Urinary bladder (tissue), 4 donors: ENCODE measurements around the gene LEMD2. TPM values are rescaled to one million over a fixed set of nuclear protein-coding genes. Genes with fewer than 3 reads are reported as not detected.
A peak's percentile ranks its signal among the peaks of the same experiment; 100 is the strongest.

Source experiments
- DNase-seq: peaks from one replicate; pipeline ENCODE4 v3.0.0-alpha.2; 2015; ENCODE audit errors: extremely low spot score
- H3K27ac ChIP-seq: one replicate; pipeline ENCODE4 v1.5.1; 2013; ENCODE audit warnings: low read depth, mild to moderate bottlenecking, moderate library complexity
- H3K36me3 ChIP-seq: one replicate; pipeline ENCODE4 v1.6.1; 2013; ENCODE audit warnings: mild to moderate bottlenecking, moderate library complexity; ENCODE audit not compliant: insufficient read depth
- H3K4me1 ChIP-seq: one replicate; pipeline ENCODE4 v1.6.1; 2013; ENCODE audit warnings: mild to moderate bottlenecking, moderate library complexity; ENCODE audit not compliant: insufficient read depth
- H3K4me3 ChIP-seq: one replicate; pipeline ENCODE4 v1.5.1; 2013; ENCODE audit warnings: low read depth, low read length
- WGBS: extraction: QIAGEN DNeasy Blood & Tissue Kit; methylation state at CpG from one replicate; pipeline ENCODE4 v1.1.7; 2013; 5-methylcytosine and 5-hydroxymethylcytosine counted together
- polyA plus RNA-seq: library from polyadenylated mRNA; stranded (reverse); fragments of 200-250 nt; gene quantifications from one replicate; pipeline ENCODE4 v1.2.3, GENCODE V29; 2013
- total RNA-seq: library from RNA; depleted of rRNA; stranded (reverse); fragments of >200 nt; gene quantifications from one replicate; pipeline ENCODE4 v1.2.3, GENCODE V29; 2014
- donor health status: healthy with polysubstance abuse.
- donor health status: healthy.

The LEMD2 gene
- total and polyA plus RNA-seq, 2 donors, result 33.6 to 41.7 TPM

GRCh38 chr6:33797626-33798342, 8.9 kb upstream of the LEMD2 start:
- no peak overlapping the region for H3K4me3 ChIP-seq
- no peaks in the 10 kb centered on the region for H3K4me1 ChIP-seq

GRCh38 chr6:33794910-33795623, 6.1 kb upstream of the LEMD2 start:
- no peak for DNase-seq
- Histone ChIP-seq H3K36me3 (no peaks in the 10 kb centered on the region), H3K4me3 (no peak overlapping the region), H3K27ac (no peak overlapping the region), H3K4me1 (no peaks in the 10 kb centered on the region)
- WGBS, result 36% methylated on average over 14 of the region's 14 CpGs

More at GRCh38 chr6:33797626-33798342, 8.9 kb upstream of the LEMD2 start:
- WGBS, result 73% methylated on average over 10 of the region's 10 CpGs
- H3K27ac ChIP-seq, result no peak overlapping the region
- H3K36me3 ChIP-seq, result no peaks in the 10 kb centered on the region
- DNase-seq, result no peak

- Histone ChIP-seq H3K4me1 (no peaks in the 10 kb centered on the region), H3K27ac (no peak overlapping the region), H3K4me3 (no peak overlapping the region), H3K36me3 (no peaks in the 10 kb centered on the region)
- WGBS, result 53% methylated on average over 10 of the region's 10 CpGs
- DNase-seq, result no peak
Observed at GRCh38 chr6:33792981-33793380, 4.1 kb upstream of the LEMD2 start.

GRCh38 chr6:33791620-33792019, 2.7 kb upstream of the LEMD2 start:
- no peak overlapping the region for H3K27ac ChIP-seq
- 46% methylated on average over 7 of the region's 7 CpGs for WGBS
- no peaks in the 10 kb centered on the region for H3K4me1 ChIP-seq
- no peak for DNase-seq
- H3K4me3 ChIP-seq, result no peak overlapping the region
- no peaks in the 10 kb centered on the region for H3K36me3 ChIP-seq

- no peak for DNase-seq
- WGBS, result 92% methylated on average over 5 of the region's 5 CpGs
- Histone ChIP-seq H3K4me1 (no peaks in the 10 kb centered on the region), H3K4me3 (no peak overlapping the region), H3K36me3 (no peaks in the 10 kb centered on the region), H3K27ac (no peak overlapping the region)
Observed at GRCh38 chr6:33790910-33791309, 2.0 kb upstream of the LEMD2 start.

GRCh38 chr6:33790379-33790778, 1.4 kb upstream of the LEMD2 start:
- no peaks in the 10 kb centered on the region for H3K36me3 ChIP-seq
- H3K4me3 ChIP-seq, result no peak overlapping the region
- no peak for DNase-seq
- H3K4me1 ChIP-seq, result no peaks in the 10 kb centered on the region
- WGBS, result 82% methylated on average over 2 of the region's 2 CpGs
- H3K27ac ChIP-seq, result no peak overlapping the region

GRCh38 chr6:33789550-33789895, 593 bp upstream of the LEMD2 start:
- no peak for DNase-seq
- 90% methylated on average over 11 of the region's 11 CpGs for WGBS
- H3K4me3 ChIP-seq, result no peak overlapping the region
- no peaks in the 10 kb centered on the region for H3K4me1 ChIP-seq
- H3K36me3 ChIP-seq, result no peaks in the 10 kb centered on the region
- H3K27ac ChIP-seq, result no peak overlapping the region

GRCh38 chr6:33787954-33788693, 806 bp downstream of the LEMD2 start:
- Histone ChIP-seq H3K4me1 (no peaks in the 10 kb centered on the region), H3K4me3 (peak overlapping the region; percentile 95), H3K36me3 (no peaks in the 10 kb centered on the region), H3K27ac (peak overlapping the region; percentile 98)
- no peak for DNase-seq
- WGBS, result under 1% methylated on average over 53 of the region's 53 CpGs

- DNase-seq, result no peak
- H3K4me1 ChIP-seq, result no peaks in the 10 kb centered on the region
- WGBS, result 46% methylated on average over 7 of the region's 7 CpGs
Observed at GRCh38 chr6:33787346-33787953, 1.5 kb downstream of the LEMD2 start.

GRCh38 chr6:33786736-33787135, 2.2 kb downstream of the LEMD2 start:
- H3K27ac ChIP-seq, result no peak overlapping the region
- no peak for DNase-seq
- H3K36me3 ChIP-seq, result no peaks in the 10 kb centered on the region
- no peaks in the 10 kb centered on the region for H3K4me1 ChIP-seq
- 43% methylated on average over 3 of the region's 3 CpGs for WGBS
- no peak overlapping the region for H3K4me3 ChIP-seq

More at GRCh38 chr6:33787346-33787953, 1.5 kb downstream of the LEMD2 start:
- Histone ChIP-seq H3K36me3 (no peaks in the 10 kb centered on the region), H3K27ac (peak overlapping the region; percentile 98), H3K4me3 (peak overlapping the region; percentile 95)

- Histone ChIP-seq H3K27ac (no peak overlapping the region), H3K36me3 (peaks cover under 1% of the 10 kb centered on the region), H3K4me3 (no peak overlapping the region), H3K4me1 (no peaks in the 10 kb centered on the region)
- WGBS, result 56% methylated on average over 3 of the region's 3 CpGs
- DNase-seq, result no peak
Observed at GRCh38 chr6:33785778-33786177, 3.2 kb downstream of the LEMD2 start.

GRCh38 chr6:33784787-33785186, 4.1 kb downstream of the LEMD2 start:
- peaks cover 4% of the 10 kb centered on the region for H3K36me3 ChIP-seq
- no peaks in the 10 kb centered on the region for H3K4me1 ChIP-seq
- H3K4me3 ChIP-seq, result no peak overlapping the region
- no peak for DNase-seq
- WGBS, result 78% methylated on average over 13 of the region's 13 CpGs
- H3K27ac ChIP-seq, result no peak overlapping the region

GRCh38 chr6:33783781-33784520, 5.0 kb downstream of the LEMD2 start:
- Histone ChIP-seq H3K4me3 (no peak overlapping the region), H3K4me1 (no peaks in the 10 kb centered on the region), H3K27ac (no peak overlapping the region), H3K36me3 (peaks cover 6% of the 10 kb centered on the region)
- no peak for DNase-seq
- WGBS, result 89% methylated on average over 10 of the region's 10 CpGs
